Measurements from ENCODE around the gene GABRA5.
"Not testable (repeated sequence)": the region's sequence is repeated elsewhere in the genome, so short reads cannot be mapped to it uniquely, and the experiment has no call there.

DNA sequence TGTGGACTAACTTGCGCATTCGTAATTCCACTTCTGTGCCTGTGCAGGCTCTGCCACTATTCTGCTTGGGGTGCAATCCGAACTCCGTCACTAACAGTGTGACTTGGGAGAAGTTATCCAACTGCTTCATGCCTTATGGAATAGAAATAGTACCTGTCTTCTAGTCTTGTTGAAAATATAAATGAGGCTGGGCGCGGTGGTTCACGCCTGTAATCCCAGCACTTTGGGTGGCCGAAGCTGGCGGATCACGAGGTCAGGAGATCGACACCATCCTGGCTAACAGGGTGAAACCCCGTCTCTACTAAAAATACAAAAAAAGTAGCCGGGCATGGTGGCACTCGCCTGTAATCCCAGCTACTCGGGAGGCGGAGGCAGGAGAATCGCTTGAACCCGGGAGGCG is 28.5 kb downstream of the GABRA5 start:
- TF ChIP-seq CTCF (IDR thresholded peaks at IDR 0.05; ENCODE audit: poor library complexity); EZH2 (IDR thresholded peaks at IDR 0.05; ENCODE audit: borderline replicate concordance): not testable (repeated sequence)

Data from hepatocyte (in vitro differentiated cells).